ENCODE measurements around the gene VAV3.

The VAV3 gene

GRCh38 chr1:107941123-107941522 is 23.9 kb downstream of the VAV3 start:
- TF ChIP-seq CTCF (conservative IDR thresholded peaks at IDR 0.05; ENCODE audit: low read depth), result no peak
- no peak for DNase-seq (ENCODE audit: low spot score)
- ChIA-PET CTCF (interaction anchor here (0.7 to 0.9 kb wide), 3 partner anchors 56 to 1975 kb away, joined by 3 to 4 read pairs (median 4); no protein-coding TSS in a partner anchor), POLR2A (ENCODE audit: low non-redundant PET) (no interaction called here)
- H3K27ac ChIP-seq, result no peak overlapping the region

- DNase-seq (ENCODE audit: low spot score), result no peak
- POLR2A ChIA-PET (ENCODE audit: low non-redundant PET), result no interaction called here
- TF ChIP-seq CTCF (conservative IDR thresholded peaks at IDR 0.05; ENCODE audit: low read depth), result no peak
- H3K27ac ChIP-seq, result no peak overlapping the region
- CTCF ChIA-PET, result interaction anchor here (1.0 kb wide), 1 partner anchor 8 kb away, joined by 3 read pairs; no protein-coding TSS in a partner anchor
Observed at GRCh38 chr1:107940701-107941100, 24.3 kb downstream of the VAV3 start.

GRCh38 chr1:107940017-107940577 is 24.9 kb downstream of the VAV3 start:
- H3K27ac ChIP-seq, result no peak overlapping the region
- no peak for TF ChIP-seq CTCF (conservative IDR thresholded peaks at IDR 0.05; ENCODE audit: low read depth)
- CTCF ChIA-PET, result interaction anchor here (1.0 kb wide), 1 partner anchor 9 kb away, joined by 3 read pairs; no protein-coding TSS in a partner anchor
- POLR2A ChIA-PET (ENCODE audit: low non-redundant PET), result no interaction called here
- no peak for DNase-seq (ENCODE audit: low spot score)

GRCh38 chr1:107939256-107939655 is 25.7 kb downstream of the VAV3 start:
- CTCF ChIA-PET, result no interaction called here
- POLR2A ChIA-PET (ENCODE audit: low non-redundant PET), result no interaction called here
- no peak overlapping the region for H3K27ac ChIP-seq
- TF ChIP-seq CTCF (conservative IDR thresholded peaks at IDR 0.05; ENCODE audit: low read depth), result no peak
- DNase-seq (ENCODE audit: low spot score), result no peak

GRCh38 chr1:107936498-107937481 is 28.2 kb downstream of the VAV3 start:
- DNase-seq (ENCODE audit: low spot score), result peak; percentile 89
- H3K27ac ChIP-seq, result no peak overlapping the region; the same call in 1 of the 2 replicates

More at GRCh38 chr1:107936498-107937481, 28.2 kb downstream of the VAV3 start:
- POLR2A ChIA-PET (ENCODE audit: low non-redundant PET), result no interaction called here
- no peak for TF ChIP-seq CTCF (conservative IDR thresholded peaks at IDR 0.05; ENCODE audit: low read depth)
- CTCF ChIA-PET, result no interaction called here
